Activated CD4-positive, alpha-beta T cell treated with anti-CD3 and anti-CD28 coated beads, Interleukin-10, Interleukin-2, amounts not matched to agents 100 ng/mL and 50 ng/mL, durations not matched to agents 16 hours and 8 hours (primary cell): ENCODE measurements around the gene CDC6.
A peak's percentile ranks its signal among the peaks of the same experiment; 100 is the strongest.

Experiments used
- DNase-seq: peaks from one replicate; pipeline ENCODE4 v3.0.0-alpha.2; 2020

CDC6 gene

DNA sequence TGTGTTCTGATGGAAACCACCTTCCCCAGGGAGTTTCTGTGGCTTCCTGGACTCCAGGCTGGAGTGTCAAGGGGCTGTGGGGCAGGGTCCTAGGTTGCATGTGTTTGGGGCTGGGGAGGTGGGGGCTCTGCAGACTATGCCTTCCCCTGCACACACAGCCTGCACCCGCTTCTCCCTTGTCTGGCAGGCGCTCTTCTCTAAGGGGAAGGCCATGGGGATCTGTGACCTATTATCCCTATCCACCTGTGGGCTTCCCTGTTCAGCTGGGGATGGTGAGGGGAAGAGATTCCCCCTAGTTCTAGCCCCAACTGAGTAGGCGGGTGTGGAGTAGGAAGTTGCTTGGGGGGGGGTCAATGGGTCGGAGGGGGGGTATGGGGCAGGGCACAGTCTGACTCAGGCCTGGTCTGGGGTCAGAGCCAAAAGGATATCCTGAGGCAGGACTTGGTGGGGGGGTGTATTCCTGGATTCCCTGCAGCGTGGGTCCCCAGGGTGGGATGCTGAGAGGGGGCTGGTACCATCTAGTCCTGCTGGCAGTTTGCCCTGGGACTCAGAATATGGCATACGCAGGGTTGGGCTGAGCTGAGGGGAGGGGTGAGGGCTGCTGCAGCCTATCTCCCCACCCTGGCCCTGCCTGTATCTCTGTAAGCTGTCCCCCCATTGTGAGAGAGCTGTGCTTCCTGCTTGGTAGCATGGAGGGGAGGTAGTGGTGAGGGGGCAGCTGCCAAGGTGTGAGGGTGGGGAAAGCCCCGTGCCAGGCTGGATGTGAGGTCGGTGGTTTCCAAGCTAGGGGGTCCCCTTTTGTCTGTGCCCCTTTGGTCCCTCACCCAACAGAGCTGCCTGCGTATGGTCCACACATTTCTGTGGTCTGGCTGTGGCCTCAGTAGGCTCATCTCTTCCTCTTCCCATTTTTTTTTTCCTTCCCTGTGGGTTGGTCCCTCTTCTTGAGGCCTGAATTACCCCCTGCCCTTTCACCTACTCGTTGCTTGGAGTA, 36.0 kb downstream of the CDC6 start:
- peak; percentile 69 for DNase-seq

DNA sequence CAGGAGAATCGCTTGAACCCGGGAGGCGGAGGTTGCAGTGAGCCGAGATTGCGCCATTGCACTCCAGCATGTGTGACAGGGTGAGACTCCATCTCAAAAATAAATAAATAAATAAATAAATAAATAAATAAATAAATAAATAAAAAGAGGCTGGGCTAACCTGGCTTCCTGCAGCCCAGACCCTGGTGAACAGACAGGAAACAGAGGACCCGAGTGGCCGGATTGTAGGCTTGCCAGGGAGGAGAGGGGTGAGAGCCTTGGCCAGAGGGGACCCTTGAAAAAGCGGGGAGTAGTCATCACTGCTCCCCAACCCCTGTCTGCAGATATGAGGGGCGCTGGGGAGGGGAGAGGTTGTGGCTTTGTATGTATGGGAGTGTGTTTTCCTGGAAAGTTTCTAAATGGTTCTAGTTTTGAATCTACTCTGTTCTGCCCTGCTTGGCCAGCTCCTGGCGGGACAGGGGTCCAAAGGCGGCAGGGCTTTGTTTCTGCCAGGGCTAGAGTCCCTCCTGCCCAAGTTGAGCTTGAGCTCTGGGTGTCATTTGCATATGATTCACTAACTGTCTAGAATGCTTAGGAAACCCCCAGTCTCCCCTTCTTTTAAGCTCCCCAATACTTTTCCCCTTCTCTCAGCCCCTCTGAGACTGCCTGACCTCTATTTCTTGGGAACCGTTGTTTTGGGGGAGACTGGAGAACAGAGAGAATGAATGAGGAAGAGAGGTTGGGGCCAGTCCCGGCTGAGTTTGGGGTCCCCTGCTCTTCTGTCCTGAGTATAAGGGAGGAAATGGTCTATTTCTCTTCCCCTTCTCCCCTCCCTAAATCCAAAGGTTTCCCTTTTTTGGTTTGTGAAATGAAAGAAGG, 37.7 kb downstream of the CDC6 start:
- DNase-seq, result peak; percentile 58

DNA sequence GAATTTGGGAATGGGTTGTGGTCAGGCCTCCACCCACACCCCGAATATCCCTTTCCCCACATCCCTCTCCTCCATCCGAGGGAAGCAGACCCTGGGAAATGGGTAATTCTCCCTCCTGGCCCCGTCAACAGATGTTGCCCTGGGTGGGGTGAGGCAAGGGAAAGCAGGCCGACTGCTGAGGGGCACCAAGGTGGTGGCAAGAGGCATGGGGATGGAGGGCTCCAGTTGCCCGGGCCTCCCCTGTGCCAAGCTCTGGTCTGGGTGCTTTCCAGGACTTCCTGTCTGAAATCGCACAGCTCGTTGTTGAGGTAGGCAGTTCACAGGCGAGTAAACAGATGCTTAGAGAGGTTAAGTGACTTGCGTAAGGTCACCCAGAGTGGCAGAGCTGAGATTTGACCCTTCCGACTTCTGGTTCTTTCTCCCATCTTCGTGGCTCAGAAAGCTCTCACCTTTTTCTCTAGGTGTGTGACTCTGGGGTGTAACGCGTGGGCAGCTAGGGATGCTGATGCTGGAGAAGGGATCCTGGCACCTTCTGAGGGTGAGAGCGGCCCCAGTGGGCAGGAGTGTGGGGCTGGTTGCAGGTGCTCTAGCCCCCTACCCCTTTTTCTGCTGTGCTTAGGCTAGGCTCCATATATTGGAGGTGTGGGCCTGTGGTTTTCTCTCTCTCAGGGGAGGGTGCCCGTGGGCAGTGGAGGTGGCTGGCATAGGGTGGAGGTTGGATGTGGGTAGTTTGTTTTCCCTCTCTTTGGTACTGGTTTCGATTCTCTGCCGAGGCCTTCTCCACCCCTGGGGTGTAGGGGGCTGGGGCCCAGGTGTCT, 38.5 kb downstream of the CDC6 start:
- peak; percentile 79 for DNase-seq

GRCh38 chr17:40326832-40327199, 39.1 kb downstream of the CDC6 start:
- DNase-seq, result no peak

GRCh38 chr17:40327244-40327729, 39.6 kb downstream of the CDC6 start:
- DNase-seq, result no peak

DNA sequence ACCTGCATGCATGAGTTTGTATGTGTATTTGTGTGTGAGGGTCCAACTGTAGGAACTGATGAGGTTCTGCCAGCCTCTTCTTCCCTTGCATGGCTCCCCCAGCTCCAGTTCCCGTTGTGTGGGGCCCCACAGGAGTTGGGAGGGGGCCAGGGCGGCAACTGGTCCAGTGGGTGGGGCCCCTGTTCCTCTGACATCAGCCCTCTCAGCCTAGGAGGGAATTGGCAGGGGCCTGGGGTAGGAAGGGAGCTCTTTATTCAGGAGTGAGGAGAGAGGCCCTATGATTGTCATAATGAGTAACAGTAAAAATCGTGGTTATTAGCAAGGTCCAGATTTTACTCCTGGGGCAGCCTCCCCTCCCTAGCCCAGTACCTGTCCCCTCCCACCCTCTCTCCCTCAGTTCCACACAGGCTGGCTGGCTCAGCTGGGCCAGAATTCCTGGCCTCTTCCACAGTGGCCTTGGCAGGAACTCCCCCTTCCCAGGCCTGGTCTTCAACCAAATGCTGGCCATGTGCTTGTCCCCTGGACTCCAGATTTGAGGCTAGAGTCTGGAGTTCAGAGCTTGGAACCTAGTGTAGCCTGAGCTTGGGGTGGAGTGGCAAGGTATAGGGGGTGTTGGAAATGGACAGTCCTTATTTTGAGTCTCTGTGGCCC, 40.2 kb downstream of the CDC6 start:
- DNase-seq, result no peak

GRCh38 chr17:40328386-40328766, 40.7 kb downstream of the CDC6 start:
- no peak for DNase-seq

GRCh38 chr17:40329839-40330794, 42.4 kb downstream of the CDC6 start:
- peak; percentile 41 for DNase-seq

DNA sequence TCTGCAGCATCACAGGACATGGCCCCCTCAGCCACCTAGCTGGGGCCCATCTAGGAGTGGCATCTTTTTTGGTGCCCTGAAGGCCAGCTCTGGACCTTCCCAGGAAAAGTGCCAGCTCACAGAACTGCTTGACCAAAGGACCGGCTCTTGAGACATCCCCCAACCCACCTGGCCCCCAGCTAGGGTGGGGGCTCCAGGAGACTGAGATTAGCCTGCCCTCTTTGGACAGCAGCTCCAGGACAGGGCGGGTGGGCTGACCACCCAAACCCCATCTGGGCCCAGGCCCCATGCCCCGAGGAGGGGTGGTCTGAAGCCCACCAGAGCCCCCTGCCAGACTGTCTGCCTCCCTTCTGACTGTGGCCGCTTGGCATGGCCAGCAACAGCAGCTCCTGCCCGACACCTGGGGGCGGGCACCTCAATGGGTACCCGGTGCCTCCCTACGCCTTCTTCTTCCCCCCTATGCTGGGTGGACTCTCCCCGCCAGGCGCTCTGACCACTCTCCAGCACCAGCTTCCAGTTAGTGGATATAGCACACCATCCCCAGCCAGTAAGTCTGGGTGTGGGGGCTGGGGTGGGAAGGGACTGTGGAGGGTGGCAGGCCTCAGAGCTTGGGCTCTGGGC, 43.3 kb downstream of the CDC6 start:
- no peak for DNase-seq

DNA sequence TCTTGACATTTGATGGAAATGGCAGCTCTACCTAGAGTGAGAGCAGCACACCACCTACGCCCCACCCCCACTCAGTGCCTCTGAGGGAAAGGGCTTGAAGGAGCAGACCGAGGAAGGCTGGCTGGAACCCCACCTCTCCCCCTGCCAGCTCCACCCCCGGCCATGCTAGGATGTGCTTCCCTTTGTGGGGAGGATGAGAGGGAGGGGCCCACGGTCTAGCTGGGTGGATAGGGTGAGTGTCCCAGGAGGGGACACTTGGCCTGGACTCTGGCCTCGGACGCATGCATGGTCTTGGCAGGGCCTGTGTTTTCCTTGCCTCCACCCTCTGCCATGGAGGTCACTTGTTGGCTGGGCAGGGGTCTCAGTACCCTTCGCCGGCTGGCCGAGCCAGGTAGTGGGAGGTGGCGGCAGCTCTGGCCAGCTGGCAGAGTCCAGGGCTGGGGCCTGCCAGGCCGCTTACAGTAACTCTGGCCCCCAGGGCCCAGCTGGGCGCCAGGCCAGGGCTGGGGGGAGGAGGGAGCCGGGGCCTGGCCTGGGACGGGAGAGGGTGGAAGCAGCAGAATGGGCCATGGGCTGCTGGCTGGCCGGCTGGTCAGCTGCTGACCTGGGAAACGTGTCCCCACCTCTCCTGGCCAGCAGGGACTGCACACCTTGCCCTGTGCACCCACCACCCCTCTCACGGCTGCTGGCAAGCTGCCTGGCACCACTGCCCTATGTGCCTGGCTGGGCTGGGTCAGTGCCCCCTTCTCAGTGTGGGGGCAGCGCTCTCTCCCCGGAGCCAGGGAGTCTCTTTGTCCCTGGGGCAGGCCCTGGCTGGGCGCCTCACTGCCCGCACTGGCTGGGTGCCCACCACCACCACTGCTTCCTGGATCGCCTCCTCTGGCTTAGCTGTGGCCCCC, 44.3 kb downstream of the CDC6 start:
- no peak for DNase-seq

DNA sequence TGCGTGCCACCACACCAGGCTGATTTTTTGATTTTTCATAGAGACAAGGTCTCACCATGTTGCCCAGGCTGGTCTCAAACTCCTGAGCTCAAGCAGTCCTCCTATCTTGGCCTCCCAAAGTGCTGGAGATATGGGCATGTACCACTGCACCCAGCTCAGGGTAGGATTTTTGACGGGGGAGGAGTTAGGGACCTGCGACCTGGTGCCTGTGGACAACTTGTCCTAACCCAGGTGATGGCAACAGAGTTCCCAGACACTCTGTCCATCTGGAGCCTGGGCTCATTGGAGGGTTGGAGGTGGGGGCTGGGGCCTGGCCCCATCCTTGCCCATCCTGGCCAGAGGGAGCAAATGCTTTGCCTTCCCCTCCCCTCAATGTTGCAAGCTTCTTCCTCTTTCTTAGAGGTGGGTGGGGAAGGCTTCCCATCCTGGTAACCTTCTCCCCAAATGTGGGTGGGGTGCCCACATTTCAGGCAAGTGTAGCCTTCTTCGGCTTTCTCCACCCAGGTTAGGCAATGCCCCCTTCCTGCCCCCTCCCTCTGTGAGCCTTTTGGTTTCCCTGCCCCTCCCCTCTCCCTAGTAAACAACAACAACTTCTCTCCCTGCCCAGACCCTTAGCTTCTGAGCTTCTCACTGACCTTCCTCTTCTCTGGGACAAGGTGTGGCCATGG, 46.2 kb downstream of the CDC6 start:
- DNase-seq, result no peak

DNA sequence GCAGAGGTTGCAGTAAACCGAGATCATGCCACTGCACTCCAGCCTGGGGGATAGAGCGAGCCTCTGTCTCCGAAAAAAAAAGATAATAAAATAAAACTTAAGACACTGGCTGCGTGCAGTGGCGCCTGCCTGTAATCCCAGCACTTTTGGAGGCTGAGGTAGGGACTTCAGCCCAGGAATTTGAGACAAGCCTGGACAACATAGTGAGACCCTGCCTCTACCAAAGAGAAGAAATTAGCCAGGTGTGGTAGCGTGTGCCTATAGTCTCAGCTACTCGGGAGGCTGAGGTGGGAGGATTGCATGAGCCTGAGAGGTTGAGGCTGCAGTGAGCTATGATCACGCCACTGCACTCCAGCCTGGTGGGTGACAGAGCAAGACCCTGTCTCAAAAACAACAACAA, 47.9 kb downstream of the CDC6 start:
- no peak for DNase-seq

DNA sequence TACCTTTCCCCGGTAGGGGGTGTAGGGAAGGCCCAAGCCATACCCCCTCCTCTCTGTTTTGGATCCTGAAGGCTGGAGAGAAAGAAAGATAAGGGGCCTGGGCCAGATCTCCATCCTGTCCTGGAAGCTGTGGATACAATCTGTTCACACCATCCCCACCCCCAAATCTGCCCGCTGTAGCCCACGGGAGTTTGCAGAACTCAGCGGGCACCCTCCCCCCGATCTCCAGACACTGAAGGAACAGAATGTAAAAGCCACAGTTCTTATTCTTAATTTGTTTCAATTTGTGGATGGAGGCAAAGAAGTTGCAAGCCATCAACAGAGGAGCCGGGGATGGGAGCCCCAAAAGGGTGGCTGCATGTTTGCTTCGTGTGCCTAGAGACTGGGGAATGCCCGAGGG, 49.7 kb downstream of the CDC6 start:
- DNase-seq, result no peak

DNA sequence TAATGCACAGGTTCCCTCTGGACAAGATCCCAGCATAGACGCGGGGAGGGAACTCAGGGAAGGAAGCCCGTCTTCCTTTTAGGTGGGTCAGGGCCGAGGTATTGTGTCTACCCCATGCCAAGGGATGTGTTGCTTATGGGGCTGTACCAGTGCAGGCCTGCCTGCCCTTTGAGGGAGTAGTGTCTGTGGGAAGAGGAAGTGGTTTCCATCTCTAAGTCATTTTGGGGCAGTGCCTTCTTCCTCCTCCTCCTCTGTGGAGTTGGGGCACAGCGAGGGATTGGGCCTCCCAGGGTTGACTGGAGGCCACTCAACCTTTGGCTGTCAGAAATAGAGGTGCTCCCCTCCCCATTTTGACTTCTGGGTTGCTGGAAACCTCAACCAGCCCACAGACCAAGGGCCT, 50.4 kb downstream of the CDC6 start:
- peak; percentile 44 for DNase-seq

GRCh38 chr17:40338941-40339649, 51.4 kb downstream of the CDC6 start:
- no peak for DNase-seq

GRCh38 chr17:40340327-40340726, 52.6 kb downstream of the CDC6 start:
- DNase-seq, result no peak

- DNase-seq, result peak; percentile 94
These were observed 53.5 kb downstream of the CDC6 start for GRCh38 chr17:40340880-40341807.
